Pancreas (tissue), 10 donors: ENCODE measurements around the gene DHH. TPM values are rescaled to one million over a fixed set of nuclear protein-coding genes. Genes with fewer than 3 reads are reported as not detected.

ENCODE experiments used
- ATAC-seq, 4 donors: fragments of 200-7000 bp; cut with Tn5 transposase; one replicate each; pipeline versions ENCODE4 v1.8.0 to v1.9.1; 2020; ENCODE audit warnings: mild to moderate bottlenecking in 4 of 4, moderate library complexity in 4 of 4
- DNase-seq, 6 donors: peaks; one replicate each; pipeline ENCODE4 v3.0.0-alpha.2; 2020
- FAIRE-seq: peaks from 2 replicates; lab custom pipeline; 2012; peaks lifted over from hg19 to GRCh38; lab: Jason Lieb, UNC
- H3K27ac ChIP-seq, 4 donors: fragments of 200-600 bp; sonication (generic); 1 replicate in 3 of 4; 2 replicates in 1 of 4; pipeline versions ENCODE4 v1.5.0 to v1.8.0; 2020
- H3K27me3 ChIP-seq, 4 donors: fragments of 200-600 bp; one replicate each; pipeline ENCODE4 v1.8.0; 2021
- H3K36me3 ChIP-seq, 3 donors: fragments of 200-600 bp; sonication (generic) in 1 of 3; one replicate each; pipeline versions ENCODE4 v1.5.0 to v1.8.0; 2020 to 2021
- H3K4me1 ChIP-seq, 3 donors: fragments of 200-600 bp; one replicate each; pipeline ENCODE4 v1.8.0; 2021
- H3K4me3 ChIP-seq, 4 donors: fragments of 200-600 bp; sonication (generic) in 2 of 4; one replicate each; pipeline versions ENCODE4 v1.5.0 to v1.8.0; 2020 to 2021
- H3K9me3 ChIP-seq, 4 donors: fragments of 200-600 bp; one replicate each; pipeline ENCODE4 v1.8.0; 2021
- CTCF ChIP-seq, 4 donors: fragments of 200-600 bp; sonication (generic) in 3 of 4; IDR thresholded peaks; one replicate each; pipeline versions ENCODE4 v1.5.0 to v1.8.0; 2021; ENCODE audit warnings: antibody characterized with exemption in 4 of 4
- WGBS, 2 donors: extraction: QIAGEN DNeasy Blood & Tissue Kit; methylation state at CpG; one replicate each; pipeline ENCODE4 v1.1.7; 2013; 5-methylcytosine and 5-hydroxymethylcytosine counted together
- intact Hi-C, 3 donors: fragments of 100-400 bp; cut with DNase I; formaldehyde crosslinking; loops; one replicate each; pipeline versions ENCODE4 v1.11.1 to v1.14.2; 2022
- polyA plus RNA-seq, 2 donors: library from polyadenylated mRNA; stranded (reverse); fragments of 200-250 nt; gene quantifications; one replicate each; pipeline ENCODE4 v1.2.3, GENCODE V29; 2013
- total RNA-seq, 6 donors: library from RNA; stranded (reverse); fragmentation: NEBNext Ultra II Directional in 4 of 6; extraction: Animal tissue kit (Norgen Biotek cat#: 25700) in 4 of 6; gene quantifications; one replicate each; pipeline versions ENCODE4 v1.2.1 to v1.2.4, GENCODE V29; 2021 to 2023
- donor health status: healthy with polysubstance abuse.
- donor health status: DM: no; HTN: no; CAD: no; lungs with moderate emphysema.
- donor health status: DM: no; HTN: no; CAD: no.
- donor health status: control.
- donor health status: control.
- donor health status: Bipolar disorder and iron deficiency.
- donor health status: DM: yes; HTN: yes; CAD: no.
- donor health status: DM: no; HTN: no; CAD: no.
- donor health status: DM: no; HTN: no; CAD: no.
- donor health status: DM: yes; HTN: yes; CAD: no.

Gene DHH
- total and polyA plus RNA-seq, 8 donors: 0.03 to 0.53 (median 0.14) TPM; not detected in 1

- 89 to 90% methylated on average over 20 of the region's 20 CpGs for WGBS, 2 donors
- intact Hi-C loops: no loop called here
- Histone ChIP-seq H3K4me3 (no peak overlapping the region), H3K4me1 (peaks cover 7 to 22% (median 22%) of the 10 kb centered on the region in 3 donors), H3K27ac (no peak overlapping the region), H3K27me3 (no peaks in the 10 kb centered on the region), H3K9me3 (no peaks in the 10 kb centered on the region), H3K36me3 (peaks cover 12 to 65% (median 42%) of the 10 kb centered on the region in 3 donors)
- ATAC-seq (no peak), DNase-seq (no peak), FAIRE-seq (no peak)
- TF ChIP-seq CTCF (IDR thresholded peaks at IDR 0.05): no peak
Observed at GRCh38 chr12:49051777-49052438, 42.7 kb downstream of the DHH start.

- WGBS, 2 donors: 94 to 95% methylated on average over 18 of the region's 18 CpGs
- H3K36me3 ChIP-seq: peaks cover 12 to 70% (median 44%) of the 10 kb centered on the region in 3 donors
- intact Hi-C loops: no loop called here
Observed at GRCh38 chr12:49051373-49051764, 43.2 kb downstream of the DHH start.

GRCh38 chr12:49050507-49051372, 43.9 kb downstream of the DHH start:
- no peak for DNase-seq
- Histone ChIP-seq H3K36me3 (peaks cover 12 to 77% (median 49%) of the 10 kb centered on the region in 3 donors), H3K4me1 (peaks cover 0 to 11% (median 11%) of the 10 kb centered on the region in 3 donors), H3K27me3 (no peaks in the 10 kb centered on the region), H3K4me3 (no peak overlapping the region), H3K9me3 (no peaks in the 10 kb centered on the region), H3K27ac (no peak overlapping the region)
- intact Hi-C loops: no loop called here
- no peak for ATAC-seq
- WGBS, 2 donors: 86 to 96% methylated on average over 13 of the region's 13 CpGs
- FAIRE-seq: no peak
- TF ChIP-seq CTCF (IDR thresholded peaks at IDR 0.05): no peak

More at GRCh38 chr12:49051373-49051764, 43.2 kb downstream of the DHH start:
- H3K27me3 ChIP-seq: no peaks in the 10 kb centered on the region
- ATAC-seq (no peak), DNase-seq (no peak), FAIRE-seq (no peak)
- no peak overlapping the region for H3K4me3 ChIP-seq
- no peak overlapping the region for H3K27ac ChIP-seq
- peaks cover 1 to 17% (median 17%) of the 10 kb centered on the region in 3 donors for H3K4me1 ChIP-seq
- no peak for TF ChIP-seq CTCF (IDR thresholded peaks at IDR 0.05)
- no peaks in the 10 kb centered on the region for H3K9me3 ChIP-seq

- WGBS, 2 donors: 88 to 94% methylated on average over 20 of the region's 20 CpGs
- Histone ChIP-seq H3K27me3 (no peaks in the 10 kb centered on the region), H3K36me3 (peaks cover 12 to 87% (median 57%) of the 10 kb centered on the region in 3 donors), H3K9me3 (no peaks in the 10 kb centered on the region), H3K4me3 (no peak overlapping the region), H3K27ac (no peak overlapping the region), H3K4me1 (peaks cover 0 to under 1% (median under 1%) of the 10 kb centered on the region in 3 donors)
- intact Hi-C loops: no loop called here
- TF ChIP-seq CTCF (IDR thresholded peaks at IDR 0.05): no peak
- FAIRE-seq: no peak
- DNase-seq: no peak
- ATAC-seq: no peak
Observed at GRCh38 chr12:49049566-49050224, 44.9 kb downstream of the DHH start.
